GM12878 (cell line): ENCODE data around the gene ASCL4. TPM values are rescaled to one million over a fixed set of nuclear protein-coding genes. Genes with fewer than 3 reads are reported as not detected.

Experiments
- E2F4 ChIP-seq: IDR thresholded peaks from 2 replicates; pipeline ENCODE4 v1.6.1; 2012; ENCODE audit warnings: low read depth, low read length, improper control_type of control experiment
- HDGF ChIP-seq: fragments of 450-650 bp; IDR thresholded peaks from 2 replicates; pipeline ENCODE4 v1.6.1; 2016; ENCODE audit warnings: antibody characterized with exemption
- MEF2A ChIP-seq: IDR thresholded peaks from 2 replicates; pipeline ENCODE4 v1.6.1; 2011; ENCODE audit warnings: low read depth, mild to moderate bottlenecking, low read length, moderate library complexity; ENCODE audit not compliant: insufficient read depth
- NR2C2 ChIP-seq: IDR thresholded peaks from 2 replicates; pipeline ENCODE4 v1.6.1; 2011; ENCODE audit warnings: borderline replicate concordance, low read depth; ENCODE audit not compliant: control insufficient read depth, insufficient read length
- PRDM15 ChIP-seq: fragments of 450-650 bp; formaldehyde crosslinking; IDR thresholded peaks from 2 replicates; pipeline ENCODE4 v1.4.0; 2020; ENCODE audit warnings: mild to moderate bottlenecking, moderate library complexity
- YY1 ChIP-seq: IDR thresholded peaks from 2 replicates; pipeline ENCODE4 v1.6.1; 2011; ENCODE audit warnings: low read depth, mild to moderate bottlenecking, low read length
- ZSCAN29 ChIP-seq: fragments of 450-650 bp; IDR thresholded peaks from 2 replicates; pipeline ENCODE4 v1.6.1; 2017; ENCODE audit warnings: mild to moderate bottlenecking, moderate library complexity
- polyA plus RNA-seq, 11 experiments: library from polyadenylated mRNA; depleted of rRNA in 4 of 11; unstranded in 6 of 11; stranded (reverse) in 5 of 11; fragments of >200 nt; fragmentation: Nextera tagmentation in 4 of 11; fragmentation: Illumina TruSeq in 1 of 11; extraction: Ambion mirVana in 4 of 11; extraction: Trizol in 1 of 11; gene quantifications; 1 replicate in 1 of 11; 2 replicates in 10 of 11; pipeline versions ENCODE4 v1.2.1 to v1.2.3, GENCODE V29; 2011 to 2016; ENCODE audit warnings: inconsistent platforms in 2 of 11, missing spikeins in 2 of 11, low read depth in 1 of 11
- total RNA-seq, 4 experiments: library from RNA; depleted of rRNA in 3 of 4; stranded (reverse); fragments of >200 nt in 3 of 4; fragmentation: Illumina TruSeq in 1 of 4; extraction: Trizol in 1 of 4; gene quantifications; 2 replicates each; pipeline versions ENCODE4 v1.2.1 to v1.2.3, GENCODE V29; 2013 to 2021
- TF ChIP-seq, protein P1 (sequence below): IDR thresholded peaks from 2 replicates; pipeline ENCODE4 v1.6.1; 2011; ENCODE audit warnings: low read depth, low read length, improper control_type of control experiment, borderline replicate concordance
- TF ChIP-seq, protein P2 (sequence below): fragments of 150-350 bp; IDR thresholded peaks from 2 replicates; pipeline ENCODE4 v1.6.1; 2016; ENCODE audit warnings: low read depth, low read length
- TF ChIP-seq, protein P3 (sequence below): fragments of 450-650 bp; IDR thresholded peaks from 2 replicates; pipeline ENCODE4 v1.6.1; 2018; ENCODE audit warnings: mild to moderate bottlenecking, low read depth, moderate library complexity; ENCODE audit not compliant: partially characterized antibody

The ASCL4 gene
- total and polyA plus RNA-seq, 10 of the 15 experiments (the other 5 are each of a cell fraction or from before 2014, with no cell fraction given): not detected

GRCh38 chr12:107818984-107819383 lies 44.5 kb downstream of the ASCL4 start (continued):
- TF ChIP-seq, protein P1, sequence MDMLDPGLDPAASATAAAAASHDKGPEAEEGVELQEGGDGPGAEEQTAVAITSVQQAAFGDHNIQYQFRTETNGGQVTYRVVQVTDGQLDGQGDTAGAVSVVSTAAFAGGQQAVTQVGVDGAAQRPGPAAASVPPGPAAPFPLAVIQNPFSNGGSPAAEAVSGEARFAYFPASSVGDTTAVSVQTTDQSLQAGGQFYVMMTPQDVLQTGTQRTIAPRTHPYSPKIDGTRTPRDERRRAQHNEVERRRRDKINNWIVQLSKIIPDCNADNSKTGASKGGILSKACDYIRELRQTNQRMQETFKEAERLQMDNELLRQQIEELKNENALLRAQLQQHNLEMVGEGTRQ: no peak
- TF ChIP-seq, protein P2, sequence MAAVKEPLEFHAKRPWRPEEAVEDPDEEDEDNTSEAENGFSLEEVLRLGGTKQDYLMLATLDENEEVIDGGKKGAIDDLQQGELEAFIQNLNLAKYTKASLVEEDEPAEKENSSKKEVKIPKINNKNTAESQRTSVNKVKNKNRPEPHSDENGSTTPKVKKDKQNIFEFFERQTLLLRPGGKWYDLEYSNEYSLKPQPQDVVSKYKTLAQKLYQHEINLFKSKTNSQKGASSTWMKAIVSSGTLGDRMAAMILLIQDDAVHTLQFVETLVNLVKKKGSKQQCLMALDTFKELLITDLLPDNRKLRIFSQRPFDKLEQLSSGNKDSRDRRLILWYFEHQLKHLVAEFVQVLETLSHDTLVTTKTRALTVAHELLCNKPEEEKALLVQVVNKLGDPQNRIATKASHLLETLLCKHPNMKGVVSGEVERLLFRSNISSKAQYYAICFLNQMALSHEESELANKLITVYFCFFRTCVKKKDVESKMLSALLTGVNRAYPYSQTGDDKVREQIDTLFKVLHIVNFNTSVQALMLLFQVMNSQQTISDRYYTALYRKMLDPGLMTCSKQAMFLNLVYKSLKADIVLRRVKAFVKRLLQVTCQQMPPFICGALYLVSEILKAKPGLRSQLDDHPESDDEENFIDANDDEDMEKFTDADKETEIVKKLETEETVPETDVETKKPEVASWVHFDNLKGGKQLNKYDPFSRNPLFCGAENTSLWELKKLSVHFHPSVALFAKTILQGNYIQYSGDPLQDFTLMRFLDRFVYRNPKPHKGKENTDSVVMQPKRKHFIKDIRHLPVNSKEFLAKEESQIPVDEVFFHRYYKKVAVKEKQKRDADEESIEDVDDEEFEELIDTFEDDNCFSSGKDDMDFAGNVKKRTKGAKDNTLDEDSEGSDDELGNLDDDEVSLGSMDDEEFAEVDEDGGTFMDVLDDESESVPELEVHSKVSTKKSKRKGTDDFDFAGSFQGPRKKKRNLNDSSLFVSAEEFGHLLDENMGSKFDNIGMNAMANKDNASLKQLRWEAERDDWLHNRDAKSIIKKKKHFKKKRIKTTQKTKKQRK: no peak
- TF ChIP-seq HDGF (no peak), NR2C2 (no peak), ZSCAN29 (no peak), E2F4 (no peak), MEF2A (no peak), PRDM15 (CRISPR knock-in tag) (no peak), YY1 (no peak)
- TF ChIP-seq, protein P3, sequence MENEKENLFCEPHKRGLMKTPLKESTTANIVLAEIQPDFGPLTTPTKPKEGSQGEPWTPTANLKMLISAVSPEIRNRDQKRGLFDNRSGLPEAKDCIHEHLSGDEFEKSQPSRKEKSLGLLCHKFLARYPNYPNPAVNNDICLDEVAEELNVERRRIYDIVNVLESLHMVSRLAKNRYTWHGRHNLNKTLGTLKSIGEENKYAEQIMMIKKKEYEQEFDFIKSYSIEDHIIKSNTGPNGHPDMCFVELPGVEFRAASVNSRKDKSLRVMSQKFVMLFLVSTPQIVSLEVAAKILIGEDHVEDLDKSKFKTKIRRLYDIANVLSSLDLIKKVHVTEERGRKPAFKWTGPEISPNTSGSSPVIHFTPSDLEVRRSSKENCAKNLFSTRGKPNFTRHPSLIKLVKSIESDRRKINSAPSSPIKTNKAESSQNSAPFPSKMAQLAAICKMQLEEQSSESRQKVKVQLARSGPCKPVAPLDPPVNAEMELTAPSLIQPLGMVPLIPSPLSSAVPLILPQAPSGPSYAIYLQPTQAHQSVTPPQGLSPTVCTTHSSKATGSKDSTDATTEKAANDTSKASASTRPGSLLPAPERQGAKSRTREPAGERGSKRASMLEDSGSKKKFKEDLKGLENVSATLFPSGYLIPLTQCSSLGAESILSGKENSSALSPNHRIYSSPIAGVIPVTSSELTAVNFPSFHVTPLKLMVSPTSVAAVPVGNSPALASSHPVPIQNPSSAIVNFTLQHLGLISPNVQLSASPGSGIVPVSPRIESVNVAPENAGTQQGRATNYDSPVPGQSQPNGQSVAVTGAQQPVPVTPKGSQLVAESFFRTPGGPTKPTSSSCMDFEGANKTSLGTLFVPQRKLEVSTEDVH: no peak
- TF ChIP-seq, all 136 proteins: peak for 0
